Fibroblast of lung (primary cell): Measurements from ENCODE around the gene USH1C. TPM values are rescaled to one million over a fixed set of nuclear protein-coding genes. Genes with fewer than 3 reads are reported as not detected.

Experiments used
- DNase-seq, 2 donors: peaks; one replicate each; pipeline versions ENCODE4 v3.0.0 to v3.0.0-alpha.2; 2010; ENCODE audit warnings: low read depth in 2 of 2
- H2AFZ ChIP-seq: 2 replicates; pipeline ENCODE4 v1.5.1; 2012; ENCODE audit warnings: low read length, control low read depth, inconsistent platforms
- H3K27ac ChIP-seq: 2 replicates; pipeline ENCODE4 v1.5.1; 2011; ENCODE audit warnings: low read length, control low read depth; ENCODE audit not compliant: insufficient read depth
- H3K27me3 ChIP-seq: 2 replicates; pipeline ENCODE4 v1.5.1; 2011; ENCODE audit warnings: mild to moderate bottlenecking, low read length; ENCODE audit not compliant: control insufficient read depth, insufficient read depth
- H3K36me3 ChIP-seq: 2 replicates; pipeline ENCODE4 v1.5.1; 2011; ENCODE audit warnings: low read length; ENCODE audit not compliant: control insufficient read depth, insufficient read depth
- H3K4me1 ChIP-seq: 2 replicates; pipeline ENCODE4 v1.5.1; 2011; ENCODE audit warnings: low read length; ENCODE audit not compliant: control insufficient read depth, insufficient read depth; ENCODE audit errors: extremely low read depth
- H3K4me2 ChIP-seq: 2 replicates; pipeline ENCODE4 v1.5.1; 2011; ENCODE audit warnings: low read length, control low read depth; ENCODE audit not compliant: insufficient read depth; ENCODE audit errors: extremely low read depth
- H3K4me3 ChIP-seq, 4 experiments: fragments of 200-600 bp in 1 of 4; sonication (generic) in 1 of 4; replicated peaks in 1 of 4; 2 replicates each; pipeline ENCODE4 v1.5.1; 2011 to 2016; ENCODE audit warnings: low read length in 4 of 4, low read depth in 3 of 4, mild to moderate bottlenecking in 3 of 4, control low read depth in 2 of 4, inconsistent platforms in 1 of 4, mixed read lengths in 1 of 4; ENCODE audit not compliant: insufficient read depth in 1 of 4; ENCODE audit errors: control extremely low read depth in 1 of 4
- H3K79me2 ChIP-seq: 2 replicates; pipeline ENCODE4 v1.5.1; 2012; ENCODE audit warnings: mild to moderate bottlenecking, low read length, inconsistent platforms; ENCODE audit not compliant: control insufficient read depth, insufficient read depth
- H3K9ac ChIP-seq: 2 replicates; pipeline ENCODE4 v1.5.1; 2011; ENCODE audit warnings: mild to moderate bottlenecking, low read length, control low read depth; ENCODE audit not compliant: insufficient read depth
- H3K9me3 ChIP-seq: 2 replicates; pipeline ENCODE4 v1.5.1; 2012; ENCODE audit warnings: low read depth, low read length; ENCODE audit not compliant: control insufficient read depth, insufficient read depth
- H4K20me1 ChIP-seq: 2 replicates; pipeline ENCODE4 v1.5.1; 2011; ENCODE audit warnings: low read length; ENCODE audit not compliant: control insufficient read depth, insufficient read depth; ENCODE audit errors: extremely low read depth
- CTCF ChIP-seq, 2 donors: IDR thresholded peaks in 1 of 2; conservative IDR thresholded peaks in 1 of 2; 1 replicate in 1 of 2; 2 replicates in 1 of 2; pipeline ENCODE4 v1.5.1; 2011 to 2012; ENCODE audit warnings: low read length in 2 of 2, control low read depth in 1 of 2, inconsistent platforms in 1 of 2, low read depth in 1 of 2, mild to moderate bottlenecking in 1 of 2
- EZH2 ChIP-seq: IDR thresholded peaks from 2 replicates; pipeline ENCODE4 v1.5.1; 2012; ENCODE audit warnings: low read length, control low read depth, mild to moderate bottlenecking; ENCODE audit errors: missing control alignments
- polyA plus RNA-seq, 2 donors: library from polyadenylated mRNA; depleted of rRNA in 1 of 2; stranded (reverse) in 1 of 2; unstranded in 1 of 2; fragments of >200 nt; gene quantifications; 2 replicates each; pipeline ENCODE4 v1.2.1, GENCODE V29; 2011 to 2012; ENCODE audit warnings: missing spikeins in 1 of 2
- total RNA-seq: library from RNA; depleted of rRNA; stranded (reverse); fragments of >200 nt; gene quantifications from 2 replicates; pipeline ENCODE4 v1.2.1, GENCODE V29; 2014

Gene USH1C
- total and polyA plus RNA-seq, 2 donors (not counting 1 experiment from before 2014, with no cell fraction given), result not detected

DNA sequence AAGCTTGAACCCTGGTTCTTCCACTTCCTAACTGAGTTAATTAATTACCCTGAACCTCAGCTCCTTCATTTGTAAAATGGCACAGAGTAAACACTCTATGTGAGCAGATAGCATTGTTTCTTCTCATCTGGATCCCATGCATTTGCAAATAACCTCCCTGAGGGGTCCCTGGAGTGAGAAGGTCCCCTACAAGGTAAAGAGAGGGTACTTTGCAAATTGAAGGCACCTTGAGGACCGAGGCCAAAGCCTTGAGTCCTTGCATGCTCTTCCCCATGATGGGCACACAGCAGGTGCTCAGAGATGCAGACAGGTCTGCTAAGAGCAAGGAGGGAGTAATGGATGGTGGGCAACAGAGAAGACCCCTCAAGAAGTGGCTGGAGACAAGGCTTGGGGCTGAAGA lies 36.1 kb upstream of the USH1C start:
- DNase-seq, result no peak
- H4K20me1 ChIP-seq, result no peaks in the 10 kb centered on the region
- no peak overlapping the region for H3K4me2 ChIP-seq
- no peak overlapping the region for H3K4me3 ChIP-seq
- no peaks in the 10 kb centered on the region for H3K9me3 ChIP-seq
- no peak overlapping the region for H3K27ac ChIP-seq
- no peak overlapping the region for H2AFZ ChIP-seq
- H3K79me2 ChIP-seq, result no peaks in the 10 kb centered on the region
- H3K36me3 ChIP-seq, result no peaks in the 10 kb centered on the region
- H3K4me1 ChIP-seq, result no peaks in the 10 kb centered on the region
- no peaks in the 10 kb centered on the region for H3K27me3 ChIP-seq
- TF ChIP-seq CTCF (conservative IDR thresholded peaks at IDR 0.05 in 1 of 2, IDR thresholded peaks at IDR 0.05 in 1 of 2; ENCODE audit: low read depth in 1 of 2, low read length in 2 of 2), result no peak
- no peak overlapping the region for H3K9ac ChIP-seq

DNA sequence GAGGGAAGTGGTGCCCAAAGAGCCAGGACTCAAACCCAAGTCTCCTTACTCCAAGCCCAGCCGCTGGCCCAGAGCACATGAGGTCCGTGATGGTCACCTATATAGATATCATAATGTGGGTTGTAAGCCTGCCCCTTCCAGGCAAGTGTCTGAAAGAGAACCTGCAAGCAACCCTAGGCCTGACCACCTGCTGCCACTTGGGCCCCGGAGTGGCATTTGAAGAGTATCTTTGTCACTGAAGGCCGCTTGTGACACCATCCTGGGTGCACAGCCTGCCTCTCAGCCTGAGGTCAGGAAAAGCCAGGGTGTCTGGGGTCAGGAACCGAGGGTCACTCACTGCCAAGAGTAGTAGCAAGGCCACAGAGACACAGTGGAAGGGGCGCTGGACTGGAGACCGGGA lies 35.2 kb upstream of the USH1C start:
- no peaks in the 10 kb centered on the region for H3K27me3 ChIP-seq
- TF ChIP-seq EZH2 (no peak), CTCF (conservative IDR thresholded peaks at IDR 0.05 in 1 of 2, IDR thresholded peaks at IDR 0.05 in 1 of 2; ENCODE audit: low read depth in 1 of 2, low read length in 2 of 2) (no peak)

DNA sequence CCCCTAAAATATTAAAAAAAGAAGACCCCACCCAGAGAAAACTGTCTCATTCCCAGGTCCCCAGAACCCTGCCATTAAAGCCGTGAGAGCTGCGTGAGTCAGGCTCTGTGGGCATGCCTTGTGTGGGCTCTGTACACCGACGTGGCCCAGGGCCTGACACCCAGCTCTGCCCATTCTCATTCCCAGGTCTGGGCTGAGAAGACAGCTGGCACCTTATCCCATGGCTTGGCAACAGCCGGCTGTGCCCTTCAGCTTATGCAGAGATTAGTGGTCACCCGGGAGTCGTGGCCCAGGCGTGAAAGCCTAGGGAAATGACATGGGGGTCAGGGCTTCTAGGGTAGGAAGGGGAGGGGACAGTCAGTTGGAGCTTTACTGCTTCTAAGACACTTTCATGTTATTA lies 34.7 kb upstream of the USH1C start:
- no peak for TF ChIP-seq EZH2
- TF ChIP-seq CTCF (conservative IDR thresholded peaks at IDR 0.05 in 1 of 2, IDR thresholded peaks at IDR 0.05 in 1 of 2; ENCODE audit: low read depth in 1 of 2, low read length in 2 of 2), result no peak
- Histone ChIP-seq H3K4me2 (no peak overlapping the region), H3K4me3 (no peak overlapping the region), H3K9ac (no peak overlapping the region), H3K27ac (no peak overlapping the region), H2AFZ (no peak overlapping the region), H3K9me3 (no peaks in the 10 kb centered on the region), H3K36me3 (no peaks in the 10 kb centered on the region), H4K20me1 (no peaks in the 10 kb centered on the region), H3K27me3 (no peaks in the 10 kb centered on the region), H3K4me1 (no peaks in the 10 kb centered on the region), H3K79me2 (no peaks in the 10 kb centered on the region)
- DNase-seq, result no peak

More for the DNA sequence above, 35.2 kb upstream of the USH1C start:
- Histone ChIP-seq H4K20me1 (no peaks in the 10 kb centered on the region), H3K4me1 (no peaks in the 10 kb centered on the region), H3K9me3 (no peaks in the 10 kb centered on the region), H3K27ac (no peak overlapping the region), H3K9ac (no peak overlapping the region), H3K4me2 (no peak overlapping the region), H3K36me3 (no peaks in the 10 kb centered on the region), H3K4me3 (no peak overlapping the region), H2AFZ (no peak overlapping the region), H3K79me2 (no peaks in the 10 kb centered on the region)
- no peak for DNase-seq
